BE2C (cell line): ENCODE measurements around the gene NYAP2.
A peak's percentile ranks its signal among the peaks of the same experiment; 100 is the strongest.

ENCODE experiments used
- DNase-seq: peaks from one replicate; pipeline ENCODE4 v3.0.0-alpha.2; 2020
- H3K27me3 ChIP-seq: fragments of 250-450 bp; sonication (Bioruptor Pico); 2 replicates; pipeline ENCODE4 v1.5.1; 2020; ENCODE audit warnings: mild to moderate bottlenecking
- H3K36me3 ChIP-seq: fragments of 250-450 bp; sonication (Bioruptor Pico); 2 replicates; pipeline ENCODE4 v1.5.1; 2020; ENCODE audit warnings: mild to moderate bottlenecking
- H3K4me1 ChIP-seq: fragments of 250-450 bp; sonication (Bioruptor Pico); 2 replicates; pipeline ENCODE4 v1.5.1; 2020
- H3K4me3 ChIP-seq: 2 replicates; pipeline ENCODE4 v1.5.1; 2011; ENCODE audit warnings: low read depth, low read length
- H3K9me3 ChIP-seq: fragments of 250-450 bp; sonication (Bioruptor Pico); 2 replicates; pipeline ENCODE4 v1.5.1; 2020
- CTCF ChIP-seq: IDR thresholded peaks from 2 replicates; pipeline ENCODE4 v1.5.1; 2012; ENCODE audit warnings: mild to moderate bottlenecking, low read depth, low read length

The NYAP2 gene

GRCh38 chr2:225493420-225494099 is 94.0 kb downstream of the NYAP2 start:
- Histone ChIP-seq H3K27me3 (no peaks in the 10 kb centered on the region), H3K4me3 (no peak overlapping the region), H3K9me3 (no peaks in the 10 kb centered on the region), H3K36me3 (no peaks in the 10 kb centered on the region), H3K4me1 (no peaks in the 10 kb centered on the region)
- DNase-seq = no peak
- TF ChIP-seq CTCF = no peak

GRCh38 chr2:225494100-225494459 is 94.6 kb downstream of the NYAP2 start:
- no peaks in the 10 kb centered on the region for H3K27me3 ChIP-seq

GRCh38 chr2:225495706-225496105 is 96.2 kb downstream of the NYAP2 start:
- peak; percentile 32 for TF ChIP-seq CTCF
- Histone ChIP-seq H3K27me3 (no peaks in the 10 kb centered on the region), H3K36me3 (no peaks in the 10 kb centered on the region), H3K9me3 (no peaks in the 10 kb centered on the region), H3K4me3 (no peak overlapping the region), H3K4me1 (no peaks in the 10 kb centered on the region)
- no peak for DNase-seq

More at GRCh38 chr2:225494100-225494459, 94.6 kb downstream of the NYAP2 start:
- no peak for DNase-seq
- Histone ChIP-seq H3K9me3 (no peaks in the 10 kb centered on the region), H3K4me1 (no peaks in the 10 kb centered on the region), H3K4me3 (no peak overlapping the region), H3K36me3 (no peaks in the 10 kb centered on the region)
- no peak for TF ChIP-seq CTCF

- no peak for DNase-seq
- no peaks in the 10 kb centered on the region for H3K9me3 ChIP-seq
- no peaks in the 10 kb centered on the region for H3K4me1 ChIP-seq
- no peaks in the 10 kb centered on the region for H3K36me3 ChIP-seq
- TF ChIP-seq CTCF = no peak
- no peak overlapping the region for H3K4me3 ChIP-seq
- H3K27me3 ChIP-seq = no peaks in the 10 kb centered on the region
Measured at GRCh38 chr2:225496568-225496967, 97.1 kb downstream of the NYAP2 start.

GRCh38 chr2:225497166-225497565 is 97.7 kb downstream of the NYAP2 start:
- Histone ChIP-seq H3K4me1 (no peaks in the 10 kb centered on the region), H3K27me3 (no peaks in the 10 kb centered on the region), H3K36me3 (no peaks in the 10 kb centered on the region), H3K4me3 (no peak overlapping the region), H3K9me3 (no peaks in the 10 kb centered on the region)
- no peak for TF ChIP-seq CTCF
- DNase-seq = no peak

- Histone ChIP-seq H3K36me3 (no peaks in the 10 kb centered on the region), H3K4me3 (no peak overlapping the region), H3K27me3 (no peaks in the 10 kb centered on the region), H3K4me1 (no peaks in the 10 kb centered on the region), H3K9me3 (no peaks in the 10 kb centered on the region)
- TF ChIP-seq CTCF = no peak
- no peak for DNase-seq
Measured at GRCh38 chr2:225501022-225501421, 101.5 kb downstream of the NYAP2 start.
